SK-MEL-5 (cell line): ENCODE data around the gene DLX3. TPM values are rescaled to one million over a fixed set of nuclear protein-coding genes. Genes with fewer than 3 reads are reported as not detected.

Experiments
- DNase-seq: peaks from one replicate; pipeline ENCODE4 v3.0.0-alpha.2; 2016; ENCODE audit warnings: low read depth, low spot score
- in situ Hi-C: cut with HindIII; loops from 2 replicates; pipeline ENCODE4 v1.10.0; 2016; ENCODE audit warnings: low sequenced_read_pairs, high pct_unique_total_duplicates, low pct_unique_long_range_greater_than_20kb
- total RNA-seq: library from RNA; depleted of rRNA; stranded (reverse); fragments of >200 nt; shearing (Covaris generic); gene quantifications from 2 replicates; pipeline ENCODE4 v1.2.3, GENCODE V29; 2014

The DLX3 gene
- total RNA-seq, 1 experiment from 2014 or later: not detected

- DNase-seq: no peak
- in situ Hi-C loops: no loop called here
These were observed 10.7 kb downstream of the DLX3 start for GRCh38 chr17:49984283-49984682.

- in situ Hi-C loops: no loop called here
- no peak for DNase-seq
These were observed 14.3 kb downstream of the DLX3 start for GRCh38 chr17:49980703-49981197.

- DNase-seq: no peak
- in situ Hi-C loops: no loop called here
These were observed 15.1 kb downstream of the DLX3 start for GRCh38 chr17:49979748-49980479.

GRCh38 chr17:49978501-49978900 is 16.5 kb downstream of the DLX3 start:
- in situ Hi-C loops: no loop called here
- DNase-seq: no peak

- no peak for DNase-seq
- in situ Hi-C loops: no loop called here
These were observed 17.3 kb downstream of the DLX3 start for GRCh38 chr17:49977463-49978389.

GRCh38 chr17:49976828-49977202 is 18.2 kb downstream of the DLX3 start:
- in situ Hi-C loops: no loop called here

GRCh38 chr17:49976163-49976827 is 18.7 kb downstream of the DLX3 start:
- in situ Hi-C loops: no loop called here
- DNase-seq: no peak

More at GRCh38 chr17:49976828-49977202, 18.2 kb downstream of the DLX3 start:
- DNase-seq: no peak

- DNase-seq: no peak
- in situ Hi-C loops: no loop called here
These were observed 19.5 kb downstream of the DLX3 start for GRCh38 chr17:49975531-49975930.

GRCh38 chr17:49973271-49973615 is 21.8 kb downstream of the DLX3 start:
- in situ Hi-C loops: no loop called here
- DNase-seq: no peak

GRCh38 chr17:49972486-49973270 is 22.3 kb downstream of the DLX3 start:
- DNase-seq: no peak
- in situ Hi-C loops: no loop called here

- DNase-seq: no peak
- in situ Hi-C loops: no loop called here
These were observed 23.1 kb downstream of the DLX3 start for GRCh38 chr17:49971848-49972485.

- DNase-seq: no peak
- in situ Hi-C loops: no loop called here
These were observed 23.7 kb downstream of the DLX3 start for GRCh38 chr17:49971199-49971847.

GRCh38 chr17:49970498-49970897 is 24.5 kb downstream of the DLX3 start:
- in situ Hi-C loops: no loop called here

GRCh38 chr17:49969795-49970389 is 25.1 kb downstream of the DLX3 start:
- DNase-seq: no peak
- in situ Hi-C loops: no loop called here

More at GRCh38 chr17:49970498-49970897, 24.5 kb downstream of the DLX3 start:
- no peak for DNase-seq

GRCh38 chr17:49969134-49969759 is 25.8 kb downstream of the DLX3 start, which contains the start of gene DLX4:
TSS of gene DLX4 (plus strand) at chr17:49969190. CDS start at chr17:49969469, 279 bp downstream.
- no peak for DNase-seq
- in situ Hi-C loops: no loop called here
